ENCODE measurements around the gene PLP1.

DNA sequence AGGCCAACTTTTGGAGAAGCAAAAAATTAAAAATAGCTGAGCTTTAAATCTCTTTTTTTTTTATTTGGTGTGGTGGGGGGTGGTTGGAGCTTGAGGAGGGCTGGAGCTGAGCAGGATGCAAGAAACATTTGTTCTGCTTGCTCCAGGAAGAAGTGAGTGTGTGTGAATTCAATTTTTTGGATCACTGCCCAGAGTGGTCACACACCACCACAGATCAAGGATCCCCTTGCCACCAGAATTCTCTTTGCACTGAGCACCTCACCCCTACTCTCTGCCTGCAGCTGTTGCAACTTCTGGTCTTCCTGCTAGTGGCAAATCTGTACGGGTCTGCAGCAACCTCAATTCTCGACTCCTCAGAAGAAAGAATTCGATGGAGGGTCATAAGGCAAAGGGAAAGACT lies 19.9 kb upstream of the PLP1 start:
- TF ChIP-seq CTCF (IDR thresholded peaks at IDR 0.05 in 4 of 5, conservative IDR thresholded peaks at IDR 0.05 in 1 of 5) (no peak), POLR2A (IDR thresholded peaks at IDR 0.05) (no peak)

All from gastrocnemius medialis (tissue), 4 donors.